ACC112 (cell line): ENCODE data around the gene BRINP2.

ENCODE experiments used
- H2AFZ ChIP-seq: fragments of 200-600 bp; sonication (generic); one replicate; pipeline ENCODE4 v1.6.0; 2017; ENCODE audit warnings: antibody characterized with exemption, low read length; ENCODE audit not compliant: unreplicated experiment
- H3K27ac ChIP-seq: fragments of 200-600 bp; sonication (generic); 2 replicates; pipeline ENCODE4 v1.5.1; 2014; ENCODE audit warnings: low read depth, mild to moderate bottlenecking, antibody characterized with exemption, low read length, moderate library complexity
- H3K27me3 ChIP-seq: fragments of 200-600 bp; sonication (generic); 2 replicates; pipeline ENCODE4 v1.6.1; 2014; ENCODE audit warnings: mild to moderate bottlenecking, antibody characterized with exemption, low read length, moderate library complexity, mixed read lengths; ENCODE audit not compliant: insufficient read depth
- H3K36me3 ChIP-seq: fragments of 200-600 bp; sonication (generic); 2 replicates; pipeline ENCODE4 v1.6.1; 2016; ENCODE audit warnings: mild to moderate bottlenecking, antibody characterized with exemption, low read length, moderate library complexity, mixed read lengths; ENCODE audit not compliant: insufficient read depth
- H3K4me1 ChIP-seq: fragments of 200-600 bp; sonication (generic); one replicate; pipeline ENCODE4 v1.6.1; 2016; ENCODE audit warnings: low read length, mixed read lengths; ENCODE audit not compliant: insufficient read depth, unreplicated experiment, control insufficient read depth
- H3K4me3 ChIP-seq: fragments of 200-600 bp; sonication (generic); 2 replicates; pipeline ENCODE4 v1.5.1; 2014; ENCODE audit warnings: mild to moderate bottlenecking, low read depth, low read length
- H3K79me2 ChIP-seq: fragments of 200-600 bp; sonication (generic); one replicate; pipeline ENCODE4 v1.6.0; 2016; ENCODE audit warnings: low read length; ENCODE audit not compliant: control insufficient read depth, unreplicated experiment, insufficient read depth

The BRINP2 gene

GRCh38 chr1:177165069-177165439 is 5.7 kb upstream of the BRINP2 start:
- H3K27ac ChIP-seq: no peak overlapping the region
- H3K36me3 ChIP-seq: no peaks in the 10 kb centered on the region
- H3K27me3 ChIP-seq: peaks cover 88% of the 10 kb centered on the region
- H3K79me2 ChIP-seq: no peaks in the 10 kb centered on the region
- no peak overlapping the region for H3K4me3 ChIP-seq
- H2AFZ ChIP-seq: no peak overlapping the region
- no peaks in the 10 kb centered on the region for H3K4me1 ChIP-seq

GRCh38 chr1:177171536-177172123 is 872 bp downstream of the BRINP2 start:
- H2AFZ ChIP-seq: no peak overlapping the region
- peaks cover 72% of the 10 kb centered on the region for H3K27me3 ChIP-seq
- H3K79me2 ChIP-seq: no peaks in the 10 kb centered on the region
- no peaks in the 10 kb centered on the region for H3K4me1 ChIP-seq
- H3K27ac ChIP-seq: no peak overlapping the region
- no peaks in the 10 kb centered on the region for H3K36me3 ChIP-seq
- no peak overlapping the region for H3K4me3 ChIP-seq

GRCh38 chr1:177172272-177172671 is 1.5 kb downstream of the BRINP2 start:
- Histone ChIP-seq H3K79me2 (no peaks in the 10 kb centered on the region), H3K27me3 (peaks cover 71% of the 10 kb centered on the region), H3K4me3 (no peak overlapping the region), H3K36me3 (no peaks in the 10 kb centered on the region), H3K27ac (no peak overlapping the region), H3K4me1 (no peaks in the 10 kb centered on the region), H2AFZ (no peak overlapping the region)

GRCh38 chr1:177172866-177173265 is 2.1 kb downstream of the BRINP2 start:
- Histone ChIP-seq H2AFZ (no peak overlapping the region), H3K4me1 (no peaks in the 10 kb centered on the region), H3K4me3 (no peak overlapping the region), H3K79me2 (no peaks in the 10 kb centered on the region), H3K36me3 (no peaks in the 10 kb centered on the region), H3K27me3 (peaks cover 72% of the 10 kb centered on the region), H3K27ac (no peak overlapping the region)

- no peaks in the 10 kb centered on the region for H3K4me1 ChIP-seq
- no peak overlapping the region for H2AFZ ChIP-seq
- H3K4me3 ChIP-seq: no peak overlapping the region
- no peaks in the 10 kb centered on the region for H3K79me2 ChIP-seq
- H3K36me3 ChIP-seq: no peaks in the 10 kb centered on the region
- H3K27me3 ChIP-seq: peaks cover 72% of the 10 kb centered on the region
- H3K27ac ChIP-seq: no peak overlapping the region
These were observed 3.2 kb downstream of the BRINP2 start for GRCh38 chr1:177173976-177174375.

GRCh38 chr1:177174921-177175634 is 4.3 kb downstream of the BRINP2 start:
- no peaks in the 10 kb centered on the region for H3K4me1 ChIP-seq
- no peaks in the 10 kb centered on the region for H3K36me3 ChIP-seq
- no peak overlapping the region for H3K4me3 ChIP-seq
- H2AFZ ChIP-seq: no peak overlapping the region
- H3K27me3 ChIP-seq: peaks cover 71% of the 10 kb centered on the region
- H3K27ac ChIP-seq: no peak overlapping the region
- no peaks in the 10 kb centered on the region for H3K79me2 ChIP-seq

GRCh38 chr1:177181280-177181630 is 10.5 kb downstream of the BRINP2 start:
- Histone ChIP-seq H3K27me3 (peaks cover 46% of the 10 kb centered on the region), H3K36me3 (no peaks in the 10 kb centered on the region), H3K4me1 (no peaks in the 10 kb centered on the region), H3K79me2 (no peaks in the 10 kb centered on the region), H2AFZ (no peak overlapping the region), H3K4me3 (peak overlapping the region; percentile 53), H3K27ac (no peak overlapping the region)

- Histone ChIP-seq H3K79me2 (no peaks in the 10 kb centered on the region), H2AFZ (peak overlapping the region; percentile 87), H3K27ac (no peak overlapping the region), H3K4me1 (no peaks in the 10 kb centered on the region), H3K27me3 (peaks cover 45% of the 10 kb centered on the region), H3K36me3 (no peaks in the 10 kb centered on the region), H3K4me3 (peak overlapping the region; percentile 53)
These were observed 11.0 kb downstream of the BRINP2 start for GRCh38 chr1:177181631-177182291.

- Histone ChIP-seq H3K36me3 (no peaks in the 10 kb centered on the region), H2AFZ (no peak overlapping the region), H3K4me1 (no peaks in the 10 kb centered on the region), H3K79me2 (no peaks in the 10 kb centered on the region), H3K27ac (no peak overlapping the region), H3K4me3 (no peak overlapping the region), H3K27me3 (peaks cover 29% of the 10 kb centered on the region)
These were observed 13.1 kb downstream of the BRINP2 start for GRCh38 chr1:177183836-177184235.

GRCh38 chr1:177185209-177185608 is 14.5 kb downstream of the BRINP2 start:
- Histone ChIP-seq H3K79me2 (no peaks in the 10 kb centered on the region), H3K4me3 (no peak overlapping the region), H3K27ac (no peak overlapping the region), H3K36me3 (no peaks in the 10 kb centered on the region), H2AFZ (no peak overlapping the region), H3K4me1 (no peaks in the 10 kb centered on the region), H3K27me3 (peaks cover 16% of the 10 kb centered on the region)

GRCh38 chr1:177186639-177187038 is 15.9 kb downstream of the BRINP2 start:
- peaks cover 8% of the 10 kb centered on the region; the same call in 1 of the 2 replicates for H3K27me3 ChIP-seq
- no peak overlapping the region for H3K4me3 ChIP-seq
- no peaks in the 10 kb centered on the region for H3K4me1 ChIP-seq
- H3K36me3 ChIP-seq: no peaks in the 10 kb centered on the region
- H3K27ac ChIP-seq: no peak overlapping the region
- no peaks in the 10 kb centered on the region for H3K79me2 ChIP-seq
- H2AFZ ChIP-seq: no peak overlapping the region
